ACHN (cell line): ENCODE data around the gene POTEJ.
"Not testable (repeated sequence)": the region's sequence is repeated elsewhere in the genome, so short reads cannot be mapped to it uniquely, and the experiment has no call there.

Source experiments
- DNase-seq: peaks from one replicate; pipeline ENCODE4 v3.0.0-alpha.2; 2015
- in situ Hi-C: cut with HindIII; loops from 2 replicates; pipeline ENCODE4 v1.10.0; 2017; ENCODE audit warnings: low sequenced_read_pairs, low pct_ligation_motif_present, low pct_unique_long_range_greater_than_20kb

Gene POTEJ

GRCh38 chr2:130703250-130703649 is 92.0 kb downstream of the POTEJ start:
- in situ Hi-C loops, DNase-seq: not testable (repeated sequence)
